ENCODE results near the gene RFTN1. TPM values are rescaled to one million over a fixed set of nuclear protein-coding genes. Genes with fewer than 3 reads are reported as not detected.

The RFTN1 gene
- total and polyA plus RNA-seq, 12 donors: 8.3 to 35.7 (median 17.4) TPM

- H3K4me1 ChIP-seq (replicated peaks in 1 of 2): peaks cover 0 to 23% of the 10 kb centered on the region in 2 donors
- WGBS, 4 donors: 75 to 84% (median 80%) methylated on average over 2 of the region's 2 CpGs
- no peak for TF ChIP-seq POLR2A (IDR thresholded peaks at IDR 0.05)
- TF ChIP-seq CTCF (IDR thresholded peaks at IDR 0.05): no peak
- H3K9me3 ChIP-seq (replicated peaks in 1 of 3): no peaks in the 10 kb centered on the region
- H3K36me3 ChIP-seq (replicated peaks in 1 of 2): no peaks in the 10 kb centered on the region
- DNase-seq: no peak
- no peak overlapping the region for H3K4me3 ChIP-seq
- no peak overlapping the region for H3K27ac ChIP-seq
- intact Hi-C loops (cut with DNase I): no loop called here
- H3K27me3 ChIP-seq: no peaks in the 10 kb centered on the region
Measured at GRCh38 chr3:16478516-16478915, 35.0 kb downstream of the RFTN1 start.

GRCh38 chr3:16477521-16477920 lies 36.0 kb downstream of the RFTN1 start:
- intact Hi-C loops (cut with DNase I): no loop called here
- H3K9me3 ChIP-seq (replicated peaks in 1 of 3): no peaks in the 10 kb centered on the region
- no peaks in the 10 kb centered on the region for H3K27me3 ChIP-seq
- no peak overlapping the region for H3K4me3 ChIP-seq
- DNase-seq: no peak
- H3K27ac ChIP-seq: no peak overlapping the region
- 80 to 90% (median 86%) methylated on average over 3 of the region's 3 CpGs for WGBS, 4 donors
- H3K36me3 ChIP-seq (replicated peaks in 1 of 2): no peaks in the 10 kb centered on the region
- TF ChIP-seq POLR2A (IDR thresholded peaks at IDR 0.05) (no peak), CTCF (IDR thresholded peaks at IDR 0.05) (no peak)
- peaks cover 0 to 14% of the 10 kb centered on the region in 2 donors for H3K4me1 ChIP-seq (replicated peaks in 1 of 2)

- H3K27me3 ChIP-seq: no peaks in the 10 kb centered on the region
- peaks cover 0 to 9% of the 10 kb centered on the region in 2 donors for H3K4me1 ChIP-seq (replicated peaks in 1 of 2)
- no peaks in the 10 kb centered on the region for H3K9me3 ChIP-seq (replicated peaks in 1 of 3)
- DNase-seq: no peak
- intact Hi-C loops (cut with DNase I): no loop called here
- H3K36me3 ChIP-seq (replicated peaks in 1 of 2): no peaks in the 10 kb centered on the region
- TF ChIP-seq POLR2A (IDR thresholded peaks at IDR 0.05): no peak
- TF ChIP-seq CTCF (IDR thresholded peaks at IDR 0.05): no peak
- H3K27ac ChIP-seq: no peak overlapping the region
- H3K4me3 ChIP-seq: no peak overlapping the region
Measured at GRCh38 chr3:16477056-16477455, 36.4 kb downstream of the RFTN1 start.

- 52 to 64% (median 57%) methylated on average over 5 of the region's 5 CpGs for WGBS, 4 donors
- H3K9me3 ChIP-seq (replicated peaks in 1 of 3): no peaks in the 10 kb centered on the region
- TF ChIP-seq CTCF (IDR thresholded peaks at IDR 0.05) (no peak), POLR2A (IDR thresholded peaks at IDR 0.05) (no peak)
- H3K4me1 ChIP-seq (replicated peaks in 1 of 2): peaks cover 0 to 5% of the 10 kb centered on the region in 2 donors
- no peak overlapping the region for H3K27ac ChIP-seq
- intact Hi-C loops (cut with DNase I): no loop called here
- H3K36me3 ChIP-seq (replicated peaks in 1 of 2): no peaks in the 10 kb centered on the region
- no peak overlapping the region for H3K4me3 ChIP-seq
- H3K27me3 ChIP-seq: no peaks in the 10 kb centered on the region
- DNase-seq: no peak
Measured at GRCh38 chr3:16476636-16477035, 36.9 kb downstream of the RFTN1 start.
